Activated CD8-positive, alpha-beta memory T cell treated with anti-CD3 and anti-CD28 coated beads, Interleukin-2, amount 50 U/mL, for 24 hours (primary cell): ENCODE results near the gene APOD.
"Not testable (repeated sequence)": the region's sequence is repeated elsewhere in the genome, so short reads cannot be mapped to it uniquely, and the experiment has no call there.

Source experiments
- DNase-seq: peaks from one replicate; pipeline ENCODE4 v3.0.0-alpha.2; 2020; ENCODE audit errors: extremely low read depth

The APOD gene

GRCh38 chr3:195617784-195618659, 34.3 kb upstream of the APOD start:
- DNase-seq: not testable (repeated sequence)

GRCh38 chr3:195617134-195617533, 33.4 kb upstream of the APOD start:
- DNase-seq: not testable (repeated sequence)

GRCh38 chr3:195616681-195617080, 32.9 kb upstream of the APOD start:
- DNase-seq: no peak

GRCh38 chr3:195615952-195616537, 32.3 kb upstream of the APOD start:
- DNase-seq: not testable (repeated sequence)

- not testable (repeated sequence) for DNase-seq
These were observed 31.1 kb upstream of the APOD start for GRCh38 chr3:195614672-195615504.

- no peak for DNase-seq
These were observed 29.8 kb upstream of the APOD start for GRCh38 chr3:195613468-195614069.

- no peak for DNase-seq
These were observed 28.5 kb upstream of the APOD start for GRCh38 chr3:195612075-195612800.

GRCh38 chr3:195609229-195609628, 25.5 kb upstream of the APOD start:
- no peak for DNase-seq

- DNase-seq: not testable (repeated sequence)
These were observed 18.0 kb upstream of the APOD start for GRCh38 chr3:195601785-195602184.

- no peak for DNase-seq
These were observed 17.6 kb upstream of the APOD start for GRCh38 chr3:195601382-195601781.

- DNase-seq: not testable (repeated sequence)
These were observed 16.2 kb upstream of the APOD start for GRCh38 chr3:195599926-195600325.

- not testable (repeated sequence) for DNase-seq
These were observed 15.8 kb upstream of the APOD start for GRCh38 chr3:195599516-195599915.

GRCh38 chr3:195597848-195598247, 14.1 kb upstream of the APOD start:
- no peak for DNase-seq

- no peak for DNase-seq
These were observed 13.5 kb upstream of the APOD start for GRCh38 chr3:195597229-195597628.

GRCh38 chr3:195596765-195597171, 13.0 kb upstream of the APOD start:
- DNase-seq: no peak

- DNase-seq: no peak
These were observed 12.2 kb upstream of the APOD start for GRCh38 chr3:195595785-195596531.

GRCh38 chr3:195591852-195592251, 8.1 kb upstream of the APOD start:
- DNase-seq: no peak

- DNase-seq: no peak
These were observed 7.5 kb upstream of the APOD start for GRCh38 chr3:195591220-195591619.

- not testable (repeated sequence) for DNase-seq
These were observed 6.6 kb upstream of the APOD start for GRCh38 chr3:195590381-195590780.

- not testable (repeated sequence) for DNase-seq
These were observed 6.1 kb upstream of the APOD start for GRCh38 chr3:195589796-195590195.
